Esophagus squamous epithelium (tissue), 5 donors: ENCODE data around the gene SYDE2. TPM values are rescaled to one million over a fixed set of nuclear protein-coding genes. Genes with fewer than 3 reads are reported as not detected.

Experiments
- DNase-seq: peaks from one replicate; lab custom pipeline; 2025; lab: John Stamatoyannopoulos, UW
- H3K27ac ChIP-seq, 4 donors: fragments of 200-600 bp; sonication (generic); one replicate each; pipeline ENCODE4 v1.5.1; 2016 to 2019; ENCODE audit warnings: mild to moderate bottlenecking in 1 of 4
- H3K27me3 ChIP-seq, 4 donors: fragments of 200-600 bp; sonication (generic); 1 replicate in 3 of 4; 2 replicates in 1 of 4; pipeline versions ENCODE4 v1.5.1 to v1.6.0; 2017 to 2021; ENCODE audit warnings: antibody characterized with exemption in 1 of 4
- H3K36me3 ChIP-seq, 3 donors: fragments of 200-600 bp; sonication (generic); one replicate each; pipeline ENCODE4 v1.5.1; 2016 to 2019
- H3K4me1 ChIP-seq, 3 donors: fragments of 200-600 bp; sonication (generic); one replicate each; pipeline ENCODE4 v1.5.1; 2017 to 2019
- H3K4me3 ChIP-seq, 4 donors: fragments of 200-600 bp; sonication (generic); 1 replicate in 3 of 4; 2 replicates in 1 of 4; pipeline ENCODE4 v1.5.1; 2016 to 2019; ENCODE audit warnings: mild to moderate bottlenecking in 2 of 4, moderate library complexity in 1 of 4
- H3K9me3 ChIP-seq, 3 donors: fragments of 200-600 bp; sonication (generic); one replicate each; pipeline ENCODE4 v1.5.1; 2016 to 2019
- POLR2A ChIP-seq, 4 donors: fragments of 450-650 bp; IDR thresholded peaks; one replicate each; pipeline ENCODE4 v1.6.1; 2017; ENCODE audit warnings: antibody characterized with exemption in 4 of 4, mild to moderate bottlenecking in 4 of 4, moderate library complexity in 3 of 4
- WGBS, 2 donors: methylation state at CpG; one replicate each; pipeline ENCODE4 v1.1.5; 2018; 5-methylcytosine and 5-hydroxymethylcytosine counted together
- intact Hi-C: fragments of 100-400 bp; cut with DNase I; formaldehyde crosslinking; loops from one replicate; pipeline ENCODE4 v1.15.0; 2022
- total RNA-seq, 4 donors: library from RNA; depleted of rRNA; stranded (reverse); fragments of >200 nt; gene quantifications; one replicate each; pipeline ENCODE4 v1.1.0, GENCODE V29; 2016
- TF ChIP-seq, protein P1 (sequence below), 6 experiments: fragments of 450-650 bp in 4 of 6; fragments of 200-600 bp in 2 of 6; sonication (generic) in 2 of 6; IDR thresholded peaks; one replicate each; pipeline ENCODE4 v1.5.1; 2016 to 2019; ENCODE audit warnings: antibody characterized with exemption in 6 of 6, mild to moderate bottlenecking in 4 of 6, moderate library complexity in 4 of 6
- donor health status: DM: yes; HTN: yes; CAD: no.

SYDE2 gene
- total RNA-seq, 4 donors from 2014 or later = 2.8 to 10.9 (median 4.4) TPM

- Histone ChIP-seq H3K27me3 (no peaks in the 10 kb centered on the region), H3K4me3 (no peak overlapping the region), H3K4me1 (no peaks in the 10 kb centered on the region), H3K36me3 (peaks cover 0 to 18% (median 0%) of the 10 kb centered on the region in 3 donors), H3K9me3 (no peaks in the 10 kb centered on the region), H3K27ac (no peak overlapping the region)
- 85 to 91% methylated on average over 4 of the region's 4 CpGs for WGBS, 2 donors
- no peak for DNase-seq
- TF ChIP-seq, protein P1, sequence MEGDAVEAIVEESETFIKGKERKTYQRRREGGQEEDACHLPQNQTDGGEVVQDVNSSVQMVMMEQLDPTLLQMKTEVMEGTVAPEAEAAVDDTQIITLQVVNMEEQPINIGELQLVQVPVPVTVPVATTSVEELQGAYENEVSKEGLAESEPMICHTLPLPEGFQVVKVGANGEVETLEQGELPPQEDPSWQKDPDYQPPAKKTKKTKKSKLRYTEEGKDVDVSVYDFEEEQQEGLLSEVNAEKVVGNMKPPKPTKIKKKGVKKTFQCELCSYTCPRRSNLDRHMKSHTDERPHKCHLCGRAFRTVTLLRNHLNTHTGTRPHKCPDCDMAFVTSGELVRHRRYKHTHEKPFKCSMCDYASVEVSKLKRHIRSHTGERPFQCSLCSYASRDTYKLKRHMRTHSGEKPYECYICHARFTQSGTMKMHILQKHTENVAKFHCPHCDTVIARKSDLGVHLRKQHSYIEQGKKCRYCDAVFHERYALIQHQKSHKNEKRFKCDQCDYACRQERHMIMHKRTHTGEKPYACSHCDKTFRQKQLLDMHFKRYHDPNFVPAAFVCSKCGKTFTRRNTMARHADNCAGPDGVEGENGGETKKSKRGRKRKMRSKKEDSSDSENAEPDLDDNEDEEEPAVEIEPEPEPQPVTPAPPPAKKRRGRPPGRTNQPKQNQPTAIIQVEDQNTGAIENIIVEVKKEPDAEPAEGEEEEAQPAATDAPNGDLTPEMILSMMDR (IDR thresholded peaks at IDR 0.05) = no peak
- TF ChIP-seq POLR2A (IDR thresholded peaks at IDR 0.05) = no peak
- intact Hi-C loops = no loop called here
Observed at GRCh38 chr1:85172684-85173337, 28.0 kb downstream of the SYDE2 start.

DNA sequence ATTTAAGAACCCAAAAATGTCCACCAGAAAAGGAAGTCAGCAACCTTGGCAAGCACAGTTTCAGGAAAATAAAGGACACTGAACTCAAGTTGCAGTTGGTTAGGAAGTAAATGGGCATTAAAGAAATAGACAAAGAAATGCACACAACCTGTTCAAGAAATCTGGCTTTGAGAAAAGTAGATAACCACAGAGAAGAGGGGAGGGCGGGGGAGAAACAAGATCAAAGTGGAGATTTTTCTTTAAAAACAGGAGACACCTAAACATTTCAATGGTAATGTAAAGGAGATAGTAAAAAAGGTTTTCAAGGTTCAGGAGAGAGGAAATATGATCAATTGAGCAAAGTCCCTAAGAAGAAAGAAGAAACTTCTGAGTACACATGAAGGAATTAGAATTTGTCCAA, 29.1 kb downstream of the SYDE2 start:
- H3K9me3 ChIP-seq = no peaks in the 10 kb centered on the region
- H3K27ac ChIP-seq = no peak overlapping the region
- no peaks in the 10 kb centered on the region for H3K4me1 ChIP-seq
- 71 to 89% methylated on average over 1 of the region's 1 CpG for WGBS, 2 donors
- H3K4me3 ChIP-seq = no peak overlapping the region
- TF ChIP-seq, protein P1 (IDR thresholded peaks at IDR 0.05) = no peak
- TF ChIP-seq POLR2A (IDR thresholded peaks at IDR 0.05) = no peak
- intact Hi-C loops = no loop called here
- no peaks in the 10 kb centered on the region for H3K27me3 ChIP-seq
- DNase-seq = no peak
- peaks cover 0 to 20% (median 0%) of the 10 kb centered on the region in 3 donors for H3K36me3 ChIP-seq

DNA sequence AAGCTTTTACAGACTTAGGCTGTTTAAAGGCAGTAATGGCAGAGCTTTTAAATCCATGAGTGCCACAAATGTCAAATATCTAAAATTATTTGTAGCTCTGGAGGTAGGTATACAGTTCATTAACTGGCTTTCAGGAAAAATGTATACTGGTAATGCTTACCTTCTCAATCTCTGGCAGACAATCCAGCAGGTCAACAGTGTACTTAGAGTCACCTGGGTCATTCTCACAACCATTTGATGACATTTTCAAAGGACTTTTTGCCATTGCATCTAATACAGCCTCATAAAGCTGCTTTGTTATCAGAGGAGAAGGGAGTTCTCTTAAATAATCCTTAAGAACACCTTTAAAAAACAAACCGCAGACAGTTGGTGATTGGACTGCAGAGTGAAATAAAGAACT, 31.9 kb downstream of the SYDE2 start:
- H3K27ac ChIP-seq = no peak overlapping the region
- intact Hi-C loops = no loop called here
- no peaks in the 10 kb centered on the region for H3K27me3 ChIP-seq
- TF ChIP-seq POLR2A (IDR thresholded peaks at IDR 0.05) = no peak
- TF ChIP-seq, protein P1 (IDR thresholded peaks at IDR 0.05) = no peak
- 89 to 100% methylated on average over 1 of the region's 1 CpG for WGBS, 2 donors
- H3K36me3 ChIP-seq = peaks cover 0 to 23% (median 0%) of the 10 kb centered on the region in 3 donors
- H3K4me3 ChIP-seq = no peak overlapping the region
- H3K9me3 ChIP-seq = no peaks in the 10 kb centered on the region
- DNase-seq = no peak
- no peaks in the 10 kb centered on the region for H3K4me1 ChIP-seq

DNA sequence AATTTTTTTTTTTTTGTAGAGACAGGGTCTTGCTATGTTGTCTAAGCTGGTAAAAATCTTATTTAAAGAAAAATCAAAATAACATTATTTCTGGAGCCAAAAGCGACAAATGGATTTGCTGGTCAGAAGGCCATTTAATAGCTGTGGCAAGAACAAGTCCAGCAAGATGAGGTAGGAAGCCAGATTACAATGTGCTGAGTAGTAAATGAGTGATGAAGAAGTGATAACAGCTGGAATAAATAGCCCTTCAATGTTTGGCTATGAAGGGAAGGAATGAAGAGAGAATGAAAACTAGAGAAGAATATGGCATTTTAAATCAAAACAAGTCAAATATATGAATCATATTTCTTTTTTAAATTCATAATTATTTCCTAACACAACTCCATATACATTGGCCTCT, 34.5 kb downstream of the SYDE2 start:
- Histone ChIP-seq H3K27me3 (no peaks in the 10 kb centered on the region), H3K9me3 (no peaks in the 10 kb centered on the region), H3K36me3 (peaks cover 0 to 23% (median 0%) of the 10 kb centered on the region in 3 donors), H3K4me3 (no peak overlapping the region), H3K4me1 (no peaks in the 10 kb centered on the region), H3K27ac (no peak overlapping the region)
- TF ChIP-seq POLR2A (IDR thresholded peaks at IDR 0.05) = no peak
- TF ChIP-seq, protein P1 (IDR thresholded peaks at IDR 0.05) = no peak
- intact Hi-C loops = no loop called here
- WGBS, 2 donors = 76 to 97% methylated on average over 1 of the region's 1 CpG
- DNase-seq = no peak

DNA sequence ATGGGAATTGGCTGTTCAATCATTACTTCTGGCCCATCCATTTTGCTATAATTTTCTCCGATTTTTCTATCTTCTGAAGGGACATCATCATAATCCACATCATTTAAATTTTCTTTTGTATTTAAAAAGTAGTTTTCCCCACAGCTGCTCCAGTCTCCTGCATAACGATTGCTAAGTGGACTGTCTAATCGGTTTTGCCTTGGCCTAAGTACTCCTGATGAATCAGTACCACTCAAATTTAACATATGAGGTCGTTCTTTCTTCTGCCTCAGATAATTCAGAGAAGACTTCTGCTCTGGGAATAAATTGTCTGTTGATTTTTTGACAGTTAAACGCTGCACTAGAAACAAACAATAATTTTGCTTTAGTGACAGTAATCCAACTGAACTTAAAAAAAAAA, 41.9 kb downstream of the SYDE2 start:
- Histone ChIP-seq H3K4me3 (no peak overlapping the region), H3K4me1 (no peaks in the 10 kb centered on the region), H3K9me3 (no peaks in the 10 kb centered on the region), H3K27me3 (no peaks in the 10 kb centered on the region), H3K27ac (no peak overlapping the region), H3K36me3 (no peaks in the 10 kb centered on the region)
- intact Hi-C loops = no loop called here
- 67 to 78% methylated on average over 5 of the region's 5 CpGs for WGBS, 2 donors
- no peak for TF ChIP-seq POLR2A (IDR thresholded peaks at IDR 0.05)
- TF ChIP-seq, protein P1 (IDR thresholded peaks at IDR 0.05) = no peak
- DNase-seq = no peak
